ENCODE measurements around the gene PIK3AP1. TPM values are rescaled to one million over a fixed set of nuclear protein-coding genes. Genes with fewer than 3 reads are reported as not detected.

The PIK3AP1 gene
- total and polyA plus RNA-seq, 2 of the 8 experiments (the other 6 are each of a cell fraction or from before 2014, with no cell fraction given) = 1.9 to 4.5 TPM

DNA sequence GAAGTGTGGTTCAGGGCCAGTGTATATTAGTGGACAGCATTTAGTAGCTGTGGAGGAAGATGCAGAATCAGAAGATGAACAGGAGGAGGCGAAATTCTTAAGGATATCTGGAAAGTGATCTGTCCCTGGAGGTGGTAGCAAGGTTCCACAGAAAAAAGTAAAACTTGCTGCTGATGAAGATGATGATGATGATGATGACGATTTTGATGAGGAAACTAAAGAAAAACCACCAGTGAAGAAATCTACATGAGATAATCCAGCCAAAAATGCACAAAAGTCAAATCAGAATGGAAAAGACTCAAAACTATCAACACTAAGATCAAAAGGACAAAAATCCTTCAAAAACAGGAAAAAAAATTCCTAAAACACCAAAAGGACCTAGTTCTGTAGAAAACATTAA, 159.8 kb downstream of the PIK3AP1 start:
- Histone ChIP-seq H4K20me1 (replicated peaks in 1 of 2; ENCODE audit: control insufficient read depth in 1 of 2, insufficient read depth in 2 of 2, low read length in 2 of 2) (peaks cover 1 to 2% of the 10 kb centered on the region in 2 experiments), H2BK120ac (replicated peaks; ENCODE audit: low read depth, low read length) (no peak overlapping the region), H3K4ac (replicated peaks; ENCODE audit: insufficient read length, low read depth, low read length) (no peak overlapping the region), H2BK20ac (ENCODE audit: low read length) (no peak overlapping the region), H3K36me3 (ENCODE audit: control insufficient read depth in 2 of 4, insufficient read depth in 4 of 4, low read length in 3 of 4) (peaks cover 0 to 32% (median 11%) of the 10 kb centered on the region in 4 experiments; a peak in 7 of 8 replicates), H3K14ac (ENCODE audit: insufficient read length) (no peak overlapping the region), H3K4me3 (ENCODE audit: extremely low read depth in 1 of 4, insufficient read depth in 2 of 4, low read depth in 3 of 4, low read length in 4 of 4) (no peak overlapping the region), H3K4me2 (ENCODE audit: insufficient read depth in 1 of 2, low read depth in 2 of 2, low read length in 2 of 2) (no peak overlapping the region), H2AFZ (ENCODE audit: low read length) (no peak overlapping the region), H3K9me3 (ENCODE audit: insufficient read depth in 2 of 2, low read depth in 1 of 2, low read length in 1 of 2) (no peaks in the 10 kb centered on the region), H3K27me3 (replicated peaks in 1 of 4; ENCODE audit: control insufficient read depth in 3 of 4, extremely low read depth in 1 of 4, insufficient read depth in 3 of 4, low read length in 3 of 4) (no peaks in the 10 kb centered on the region), H2BK5ac (ENCODE audit: low read depth, low read length) (no peak overlapping the region), H4K5ac (ENCODE audit: insufficient read length, low read depth, low read length) (no peak overlapping the region), H3K23ac (ENCODE audit: insufficient read length) (no peak overlapping the region), H3K79me1 (ENCODE audit: low read depth, low read length) (no peaks in the 10 kb centered on the region), H3K18ac (ENCODE audit: extremely low read depth, low read length) (no peak overlapping the region), H3K4me1 (replicated peaks in 1 of 4; ENCODE audit: control insufficient read depth in 3 of 4, insufficient read depth in 4 of 4, low read length in 3 of 4) (no peaks in the 10 kb centered on the region), H3K23me2 (ENCODE audit: low read depth, low read length) (peaks cover 3% of the 10 kb centered on the region; the same call in 1 of the 2 replicates), H4K91ac (replicated peaks; ENCODE audit: insufficient read length, low read length) (no peak overlapping the region), H4K8ac (ENCODE audit: extremely low read depth, insufficient read depth, low read length) (no peak overlapping the region), H3K79me2 (ENCODE audit: control insufficient read depth in 1 of 2, insufficient read depth in 2 of 2, low read length in 2 of 2) (peaks cover 0 to 10% of the 10 kb centered on the region in 2 experiments; a peak in 2 of 4 replicates), H2BK12ac (ENCODE audit: low read depth, low read length) (no peak overlapping the region), H3K56ac (replicated peaks; ENCODE audit: insufficient read length, low read depth, low read length) (no peak overlapping the region), H2AK5ac (ENCODE audit: low read depth, low read length) (no peak overlapping the region), H3K27ac (ENCODE audit: low read depth, low read length) (no peak overlapping the region), H2BK15ac (ENCODE audit: low read length) (no peak overlapping the region), H3K9ac (replicated peaks in 1 of 4; ENCODE audit: extremely low read depth in 1 of 4, low read depth in 3 of 4, low read length in 3 of 4) (no peak overlapping the region)
- CTCF ChIA-PET (ENCODE audit: partially characterized antibody) = interaction anchor here (1.2 kb wide), 1 partner anchor 182 kb away, joined by 4 read pairs; no protein-coding TSS in a partner anchor
- POLR2A ChIA-PET (ENCODE audit: partially characterized antibody) = no interaction called here
- FAIRE-seq (no peak), DNase-seq (ENCODE audit: low read depth in 1 of 2, low spot score in 2 of 2) (no peak)
- 81% methylated on average over 2 of the region's 2 CpGs; no CpG with 5 or more reads in 1 of the 2 experiments for WGBS, 2 experiments (ENCODE audit: extremely low coverage in 1 of 2, insufficient coverage in 1 of 2, insufficient read length in 1 of 2, insufficient replicate concordance in 2 of 2, low coverage in 1 of 2, low lambda C conversion rate in 2 of 2, missing lambda C conversion rate in 1 of 2)
- TF ChIP-seq SP2 (IDR thresholded peaks at IDR 0.05; ENCODE audit: low read length) (no peak), SIRT6 (IDR thresholded peaks at IDR 0.05; ENCODE audit: low read length) (no peak), FOSL1 (IDR thresholded peaks at IDR 0.05; ENCODE audit: insufficient read depth, low read depth, low read length) (no peak), HDAC2 (IDR thresholded peaks at IDR 0.05; ENCODE audit: borderline replicate concordance in 1 of 2, low read depth in 2 of 2, low read length in 2 of 2) (no peak), ASH2L (IDR thresholded peaks at IDR 0.05; ENCODE audit: low read length) (no peak), JUND (IDR thresholded peaks at IDR 0.05; ENCODE audit: low read length) (no peak), TAF7 (optimal IDR thresholded peaks at IDR 0.05; ENCODE audit: borderline replicate concordance, low read depth, low read length) (no peak), EZH2 (IDR thresholded peaks at IDR 0.05; ENCODE audit: low read depth, low read length, severe bottlenecking) (no peak), CEBPB (IDR thresholded peaks at IDR 0.05; ENCODE audit: low read depth, low read length) (no peak), NANOG (IDR thresholded peaks at IDR 0.05; ENCODE audit: insufficient read depth, low read depth, low read length, poor library complexity, severe bottlenecking) (no peak), SP4 (IDR thresholded peaks at IDR 0.05; ENCODE audit: low read length) (no peak)
- TF ChIP-seq, protein P1, sequence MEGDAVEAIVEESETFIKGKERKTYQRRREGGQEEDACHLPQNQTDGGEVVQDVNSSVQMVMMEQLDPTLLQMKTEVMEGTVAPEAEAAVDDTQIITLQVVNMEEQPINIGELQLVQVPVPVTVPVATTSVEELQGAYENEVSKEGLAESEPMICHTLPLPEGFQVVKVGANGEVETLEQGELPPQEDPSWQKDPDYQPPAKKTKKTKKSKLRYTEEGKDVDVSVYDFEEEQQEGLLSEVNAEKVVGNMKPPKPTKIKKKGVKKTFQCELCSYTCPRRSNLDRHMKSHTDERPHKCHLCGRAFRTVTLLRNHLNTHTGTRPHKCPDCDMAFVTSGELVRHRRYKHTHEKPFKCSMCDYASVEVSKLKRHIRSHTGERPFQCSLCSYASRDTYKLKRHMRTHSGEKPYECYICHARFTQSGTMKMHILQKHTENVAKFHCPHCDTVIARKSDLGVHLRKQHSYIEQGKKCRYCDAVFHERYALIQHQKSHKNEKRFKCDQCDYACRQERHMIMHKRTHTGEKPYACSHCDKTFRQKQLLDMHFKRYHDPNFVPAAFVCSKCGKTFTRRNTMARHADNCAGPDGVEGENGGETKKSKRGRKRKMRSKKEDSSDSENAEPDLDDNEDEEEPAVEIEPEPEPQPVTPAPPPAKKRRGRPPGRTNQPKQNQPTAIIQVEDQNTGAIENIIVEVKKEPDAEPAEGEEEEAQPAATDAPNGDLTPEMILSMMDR (IDR thresholded peaks at IDR 0.05; ENCODE audit: control extremely low read depth in 1 of 3, insufficient read depth in 1 of 3, low read depth in 1 of 3, low read length in 3 of 3) = no peak

Measured in H1 (cell line).